WTC11 (cell line): ENCODE measurements around the gene SLC26A5. TPM values are rescaled to one million over a fixed set of nuclear protein-coding genes. Genes with fewer than 3 reads are reported as not detected.

Experiments used
- ATAC-seq: fragments of 200-7000 bp; cut with Tn5 transposase; 2 replicates; pipeline ENCODE4 v1.10.0; 2021; ENCODE audit warnings: mild to moderate bottlenecking, moderate library complexity
- CTCF ChIA-PET: fragments of 300-600 bp; sonication (Branson Sonifier 250); formaldehyde crosslinking; loops from one replicate; lab custom pipeline; 2021; ENCODE audit warnings: antibody characterized with exemption; lab: Charles Lee
- POLR2A ChIA-PET: fragments of 350-600 bp; sonication (Branson Sonifier 250); formaldehyde crosslinking; loops from one replicate; lab custom pipeline; 2021; ENCODE audit warnings: antibody characterized with exemption; lab: Charles Lee
- DNase-seq: peaks from one replicate; pipeline ENCODE4 v3.0.0; 2021; ENCODE audit warnings: low spot score
- H3K27ac Mint-ChIP-seq: 2 replicates; pipeline ENCODE4 v1.8.0; 2021; ENCODE audit warnings: mixed read lengths
- H3K27me3 Mint-ChIP-seq: 2 replicates; pipeline ENCODE4 v1.8.0; 2021; ENCODE audit warnings: low read depth, mild to moderate bottlenecking, moderate library complexity, mixed read lengths
- H3K36me3 Mint-ChIP-seq: 2 replicates; pipeline ENCODE4 v1.8.0; 2021; ENCODE audit warnings: mixed read lengths
- H3K4me1 Mint-ChIP-seq: 2 replicates; pipeline ENCODE4 v1.8.0; 2022; ENCODE audit warnings: mixed read lengths
- H3K4me3 Mint-ChIP-seq: 2 replicates; pipeline ENCODE4 v1.8.0; 2021; ENCODE audit warnings: mild to moderate bottlenecking, moderate library complexity, mixed read lengths
- H3K9me3 Mint-ChIP-seq: 2 replicates; pipeline ENCODE4 v1.8.0; 2021; ENCODE audit warnings: mixed read lengths
- FOXP1 ChIP-seq: sonication (generic); formaldehyde crosslinking; IDR thresholded peaks from 2 replicates; pipeline ENCODE4 v1.8.0; 2022; ENCODE audit warnings: missing genetic modification reagents, mild to moderate bottlenecking, moderate library complexity, borderline replicate concordance
- GABPB1 ChIP-seq: sonication (generic); formaldehyde crosslinking; IDR thresholded peaks from 2 replicates; pipeline ENCODE4 v1.8.1; 2023; ENCODE audit warnings: mild to moderate bottlenecking, missing genetic modification reagents
- NR2C2 ChIP-seq: sonication (generic); formaldehyde crosslinking; IDR thresholded peaks from 2 replicates; pipeline ENCODE4 v1.8.0; 2022; ENCODE audit warnings: mild to moderate bottlenecking, missing genetic modification reagents
- NR3C1 ChIP-seq: sonication (generic); formaldehyde crosslinking; conservative IDR thresholded peaks from 2 replicates; pipeline ENCODE4 v1.8.1; 2023; ENCODE audit warnings: low read depth, mild to moderate bottlenecking, missing genetic modification reagents
- OVOL2 ChIP-seq: fragments of 250-450 bp; sonication (Bioruptor Pico); IDR thresholded peaks from 2 replicates; pipeline ENCODE4 v1.9.0; 2021; ENCODE audit warnings: mild to moderate bottlenecking, borderline replicate concordance
- RORB ChIP-seq: fragments of 250-450 bp; sonication (Bioruptor Pico); IDR thresholded peaks from 2 replicates; pipeline ENCODE4 v1.9.0; 2021; ENCODE audit warnings: mild to moderate bottlenecking
- SMAD3 ChIP-seq: sonication (generic); formaldehyde crosslinking; IDR thresholded peaks from 2 replicates; pipeline ENCODE4 v1.8.0; 2022; ENCODE audit warnings: missing genetic modification reagents, mild to moderate bottlenecking, borderline replicate concordance
- SOX15 ChIP-seq: fragments of 250-450 bp; sonication (Bioruptor Pico); IDR thresholded peaks from 2 replicates; pipeline ENCODE4 v1.9.0; 2021; ENCODE audit warnings: mild to moderate bottlenecking
- ZNF121 ChIP-seq: sonication (generic); formaldehyde crosslinking; IDR thresholded peaks from 2 replicates; pipeline ENCODE4 v1.8.0; 2023; ENCODE audit warnings: missing genetic modification reagents
- ZNF138 ChIP-seq: sonication (generic); formaldehyde crosslinking; conservative IDR thresholded peaks from 2 replicates; pipeline ENCODE4 v1.8.1; 2022; ENCODE audit warnings: mild to moderate bottlenecking, moderate library complexity, missing genetic modification reagents
- total RNA-seq: library from RNA; stranded (reverse); gene quantifications from 3 replicates; pipeline ENCODE4 v1.2.3, GENCODE V29; 2021
- TF ChIP-seq, protein P1 (sequence below): sonication (generic); formaldehyde crosslinking; IDR thresholded peaks from 2 replicates; pipeline ENCODE4 v1.8.1; 2022; ENCODE audit warnings: low read depth, mild to moderate bottlenecking, moderate library complexity, missing genetic modification reagents, borderline replicate concordance
- TF ChIP-seq, protein P2 (sequence below): sonication (generic); formaldehyde crosslinking; IDR thresholded peaks from 2 replicates; pipeline ENCODE4 v1.8.0; 2023; ENCODE audit warnings: missing genetic modification reagents
- TF ChIP-seq, protein P3 (sequence below): fragments of 250-450 bp; sonication (Bioruptor Pico); IDR thresholded peaks from 2 replicates; pipeline ENCODE4 v1.9.0; 2021; ENCODE audit warnings: mild to moderate bottlenecking
- TF ChIP-seq, protein P4 (sequence below): fragments of 250-450 bp; sonication (Bioruptor Pico); IDR thresholded peaks from 2 replicates; pipeline ENCODE4 v1.9.0; 2021; ENCODE audit warnings: moderate library complexity, mild to moderate bottlenecking, inconsistent platforms, borderline replicate concordance
- TF ChIP-seq, protein P5 (sequence below): sonication (generic); formaldehyde crosslinking; IDR thresholded peaks from 2 replicates; pipeline ENCODE4 v1.8.1; 2023; ENCODE audit warnings: mild to moderate bottlenecking, missing genetic modification reagents, borderline replicate concordance

SLC26A5 gene
- total RNA-seq, 1 experiment from 2014 or later, result 0.15 TPM

DNA sequence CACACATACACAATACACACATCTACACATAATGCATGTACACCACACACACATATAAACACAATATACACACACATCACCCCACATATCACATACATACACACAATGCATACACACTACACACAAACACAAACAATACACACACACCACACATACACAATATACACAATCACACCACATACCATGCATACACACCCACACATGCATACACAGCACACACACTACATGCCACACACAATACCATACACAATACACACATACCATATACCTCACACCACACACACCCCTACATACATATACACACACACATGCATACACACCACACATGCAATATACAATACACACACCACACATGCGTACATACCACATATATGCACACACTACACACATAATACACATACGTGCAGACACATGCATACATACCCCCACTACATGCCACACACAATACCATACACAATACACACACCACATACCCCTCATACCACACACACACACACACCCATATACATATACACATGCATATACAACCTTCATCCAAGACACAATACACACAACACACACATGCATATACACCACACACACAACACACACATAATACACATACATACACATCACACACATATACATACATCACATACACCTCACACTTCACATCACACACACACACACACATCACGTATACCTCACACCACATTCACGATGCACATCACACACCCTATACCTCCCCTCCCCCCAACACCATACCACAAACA, 64.6 kb downstream of the SLC26A5 start:
- no peaks in the 10 kb centered on the region for H3K27me3 Mint-ChIP-seq
- DNase-seq (no peak), ATAC-seq (no peak)
- CTCF ChIA-PET, result no interaction called here
- H3K36me3 Mint-ChIP-seq, result no peaks in the 10 kb centered on the region
- no peak overlapping the region for H3K4me3 Mint-ChIP-seq
- H3K9me3 Mint-ChIP-seq, result no peaks in the 10 kb centered on the region
- H3K4me1 Mint-ChIP-seq, result no peaks in the 10 kb centered on the region
- TF ChIP-seq, protein P1, sequence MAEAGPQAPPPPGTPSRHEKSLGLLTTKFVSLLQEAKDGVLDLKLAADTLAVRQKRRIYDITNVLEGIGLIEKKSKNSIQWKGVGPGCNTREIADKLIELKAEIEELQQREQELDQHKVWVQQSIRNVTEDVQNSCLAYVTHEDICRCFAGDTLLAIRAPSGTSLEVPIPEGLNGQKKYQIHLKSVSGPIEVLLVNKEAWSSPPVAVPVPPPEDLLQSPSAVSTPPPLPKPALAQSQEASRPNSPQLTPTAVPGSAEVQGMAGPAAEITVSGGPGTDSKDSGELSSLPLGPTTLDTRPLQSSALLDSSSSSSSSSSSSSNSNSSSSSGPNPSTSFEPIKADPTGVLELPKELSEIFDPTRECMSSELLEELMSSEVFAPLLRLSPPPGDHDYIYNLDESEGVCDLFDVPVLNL (CRISPR knock-in tag), result no peak
- TF ChIP-seq SMAD3 (CRISPR knock-in tag), result no peak
- TF ChIP-seq NR2C2 (CRISPR knock-in tag), result no peak
- no peak for TF ChIP-seq OVOL2
- TF ChIP-seq, protein P2, sequence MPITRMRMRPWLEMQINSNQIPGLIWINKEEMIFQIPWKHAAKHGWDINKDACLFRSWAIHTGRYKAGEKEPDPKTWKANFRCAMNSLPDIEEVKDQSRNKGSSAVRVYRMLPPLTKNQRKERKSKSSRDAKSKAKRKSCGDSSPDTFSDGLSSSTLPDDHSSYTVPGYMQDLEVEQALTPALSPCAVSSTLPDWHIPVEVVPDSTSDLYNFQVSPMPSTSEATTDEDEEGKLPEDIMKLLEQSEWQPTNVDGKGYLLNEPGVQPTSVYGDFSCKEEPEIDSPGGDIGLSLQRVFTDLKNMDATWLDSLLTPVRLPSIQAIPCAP (CRISPR knock-in tag), result no peak
- TF ChIP-seq, all 79 proteins: peak for 0
- H3K27ac Mint-ChIP-seq, result no peak overlapping the region
- POLR2A ChIA-PET, result no interaction called here

DNA sequence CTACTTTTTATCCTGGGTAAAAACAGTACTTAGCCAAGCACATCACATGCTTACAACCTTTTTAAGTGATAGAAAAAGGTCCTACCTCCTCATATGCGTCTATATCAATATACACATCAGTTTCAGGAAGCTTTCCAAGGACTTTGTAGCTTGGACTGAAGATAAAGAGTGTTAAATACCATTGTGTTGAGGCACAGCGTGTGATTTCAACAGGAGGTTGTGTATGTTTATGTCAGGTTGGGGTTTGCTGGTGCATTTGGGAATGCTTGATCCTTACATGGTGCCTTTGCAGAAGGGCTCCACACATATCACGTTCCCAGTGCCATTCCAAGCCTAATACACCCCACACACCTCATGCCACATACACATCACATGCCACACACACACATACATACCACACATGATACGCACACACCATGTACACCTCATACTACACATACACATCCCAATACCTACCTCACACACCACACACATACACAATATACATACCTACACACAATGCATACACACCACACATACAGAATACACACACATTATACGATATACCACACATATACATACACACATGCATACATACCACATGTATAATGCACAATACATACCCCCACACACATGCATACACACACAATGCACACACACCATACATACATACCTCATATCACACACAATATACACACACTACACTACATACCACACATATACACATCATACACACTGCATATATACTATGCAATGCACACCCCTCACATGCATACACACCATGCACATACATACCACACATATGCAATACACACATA, 65.4 kb downstream of the SLC26A5 start:
- Mint-ChIP-seq H3K27ac (no peak overlapping the region), H3K4me1 (no peaks in the 10 kb centered on the region), H3K9me3 (no peaks in the 10 kb centered on the region), H3K4me3 (no peak overlapping the region), H3K27me3 (no peaks in the 10 kb centered on the region), H3K36me3 (no peaks in the 10 kb centered on the region)
- ChIA-PET POLR2A (no interaction called here), CTCF (no interaction called here)
- no peak for TF ChIP-seq ZNF138
- TF ChIP-seq, protein P3, sequence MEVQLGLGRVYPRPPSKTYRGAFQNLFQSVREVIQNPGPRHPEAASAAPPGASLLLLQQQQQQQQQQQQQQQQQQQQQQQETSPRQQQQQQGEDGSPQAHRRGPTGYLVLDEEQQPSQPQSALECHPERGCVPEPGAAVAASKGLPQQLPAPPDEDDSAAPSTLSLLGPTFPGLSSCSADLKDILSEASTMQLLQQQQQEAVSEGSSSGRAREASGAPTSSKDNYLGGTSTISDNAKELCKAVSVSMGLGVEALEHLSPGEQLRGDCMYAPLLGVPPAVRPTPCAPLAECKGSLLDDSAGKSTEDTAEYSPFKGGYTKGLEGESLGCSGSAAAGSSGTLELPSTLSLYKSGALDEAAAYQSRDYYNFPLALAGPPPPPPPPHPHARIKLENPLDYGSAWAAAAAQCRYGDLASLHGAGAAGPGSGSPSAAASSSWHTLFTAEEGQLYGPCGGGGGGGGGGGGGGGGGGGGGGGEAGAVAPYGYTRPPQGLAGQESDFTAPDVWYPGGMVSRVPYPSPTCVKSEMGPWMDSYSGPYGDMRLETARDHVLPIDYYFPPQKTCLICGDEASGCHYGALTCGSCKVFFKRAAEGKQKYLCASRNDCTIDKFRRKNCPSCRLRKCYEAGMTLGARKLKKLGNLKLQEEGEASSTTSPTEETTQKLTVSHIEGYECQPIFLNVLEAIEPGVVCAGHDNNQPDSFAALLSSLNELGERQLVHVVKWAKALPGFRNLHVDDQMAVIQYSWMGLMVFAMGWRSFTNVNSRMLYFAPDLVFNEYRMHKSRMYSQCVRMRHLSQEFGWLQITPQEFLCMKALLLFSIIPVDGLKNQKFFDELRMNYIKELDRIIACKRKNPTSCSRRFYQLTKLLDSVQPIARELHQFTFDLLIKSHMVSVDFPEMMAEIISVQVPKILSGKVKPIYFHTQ, result no peak
- TF ChIP-seq SOX15 (CRISPR knock-in tag), result no peak
- no peak for TF ChIP-seq NR3C1
- TF ChIP-seq ZNF121 (CRISPR knock-in tag), result no peak
- TF ChIP-seq, protein P4, sequence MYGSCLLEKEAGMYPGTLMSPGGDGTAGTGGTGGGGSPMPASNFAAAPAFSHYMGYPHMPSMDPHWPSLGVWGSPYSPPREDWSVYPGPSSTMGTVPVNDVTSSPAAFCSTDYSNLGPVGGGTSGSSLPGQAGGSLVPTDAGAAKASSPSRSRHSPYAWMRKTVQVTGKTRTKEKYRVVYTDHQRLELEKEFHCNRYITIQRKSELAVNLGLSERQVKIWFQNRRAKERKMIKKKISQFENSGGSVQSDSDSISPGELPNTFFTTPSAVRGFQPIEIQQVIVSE (CRISPR knock-in tag), result no peak
- TF ChIP-seq RORB (CRISPR knock-in tag), result no peak
- TF ChIP-seq GABPB1 (CRISPR knock-in tag), result no peak
- TF ChIP-seq, protein P5, sequence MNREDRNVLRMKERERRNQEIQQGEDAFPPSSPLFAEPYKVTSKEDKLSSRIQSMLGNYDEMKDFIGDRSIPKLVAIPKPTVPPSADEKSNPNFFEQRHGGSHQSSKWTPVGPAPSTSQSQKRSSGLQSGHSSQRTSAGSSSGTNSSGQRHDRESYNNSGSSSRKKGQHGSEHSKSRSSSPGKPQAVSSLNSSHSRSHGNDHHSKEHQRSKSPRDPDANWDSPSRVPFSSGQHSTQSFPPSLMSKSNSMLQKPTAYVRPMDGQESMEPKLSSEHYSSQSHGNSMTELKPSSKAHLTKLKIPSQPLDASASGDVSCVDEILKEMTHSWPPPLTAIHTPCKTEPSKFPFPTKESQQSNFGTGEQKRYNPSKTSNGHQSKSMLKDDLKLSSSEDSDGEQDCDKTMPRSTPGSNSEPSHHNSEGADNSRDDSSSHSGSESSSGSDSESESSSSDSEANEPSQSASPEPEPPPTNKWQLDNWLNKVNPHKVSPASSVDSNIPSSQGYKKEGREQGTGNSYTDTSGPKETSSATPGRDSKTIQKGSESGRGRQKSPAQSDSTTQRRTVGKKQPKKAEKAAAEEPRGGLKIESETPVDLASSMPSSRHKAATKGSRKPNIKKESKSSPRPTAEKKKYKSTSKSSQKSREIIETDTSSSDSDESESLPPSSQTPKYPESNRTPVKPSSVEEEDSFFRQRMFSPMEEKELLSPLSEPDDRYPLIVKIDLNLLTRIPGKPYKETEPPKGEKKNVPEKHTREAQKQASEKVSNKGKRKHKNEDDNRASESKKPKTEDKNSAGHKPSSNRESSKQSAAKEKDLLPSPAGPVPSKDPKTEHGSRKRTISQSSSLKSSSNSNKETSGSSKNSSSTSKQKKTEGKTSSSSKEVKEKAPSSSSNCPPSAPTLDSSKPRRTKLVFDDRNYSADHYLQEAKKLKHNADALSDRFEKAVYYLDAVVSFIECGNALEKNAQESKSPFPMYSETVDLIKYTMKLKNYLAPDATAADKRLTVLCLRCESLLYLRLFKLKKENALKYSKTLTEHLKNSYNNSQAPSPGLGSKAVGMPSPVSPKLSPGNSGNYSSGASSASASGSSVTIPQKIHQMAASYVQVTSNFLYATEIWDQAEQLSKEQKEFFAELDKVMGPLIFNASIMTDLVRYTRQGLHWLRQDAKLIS, result no peak
- no peak for TF ChIP-seq FOXP1 (CRISPR knock-in tag)
- DNase-seq (no peak), ATAC-seq (no peak)
